GM21360 (cell line): ENCODE data around the gene RMC1.
"Not testable (repeated sequence)": the region's sequence is repeated elsewhere in the genome, so short reads cannot be mapped to it uniquely, and the experiment has no call there.

Experiments used
- ATAC-seq: cut with Tn5 transposase; IDR thresholded peaks from one replicate; pipeline ENCODE4 v1.9.1; 2021; ENCODE audit warnings: mild to moderate bottlenecking, moderate library complexity; ENCODE audit not compliant: unreplicated experiment

The RMC1 gene

GRCh38 chr18:23556145-23556780, 53.0 kb downstream of the RMC1 start:
- ATAC-seq: no peak

GRCh38 chr18:23557511-23557910, 54.2 kb downstream of the RMC1 start:
- not testable (repeated sequence) for ATAC-seq

GRCh38 chr18:23560186-23560585, 56.9 kb downstream of the RMC1 start:
- no peak for ATAC-seq

GRCh38 chr18:23563377-23564043, 60.2 kb downstream of the RMC1 start:
- no peak for ATAC-seq

GRCh38 chr18:23565916-23566547, 62.7 kb downstream of the RMC1 start:
- ATAC-seq: no peak

- no peak for ATAC-seq
These were observed 64.4 kb downstream of the RMC1 start for GRCh38 chr18:23567671-23568070.

GRCh38 chr18:23568281-23569138, 65.2 kb downstream of the RMC1 start:
- ATAC-seq: no peak

- ATAC-seq: no peak
These were observed 66.2 kb downstream of the RMC1 start for GRCh38 chr18:23569299-23570063.

GRCh38 chr18:23570912-23571504, 67.7 kb downstream of the RMC1 start:
- ATAC-seq: no peak

- no peak for ATAC-seq
These were observed 68.7 kb downstream of the RMC1 start for GRCh38 chr18:23572012-23572411.

GRCh38 chr18:23572570-23572969, 69.3 kb downstream of the RMC1 start:
- ATAC-seq: no peak

GRCh38 chr18:23573020-23573419, 69.7 kb downstream of the RMC1 start:
- ATAC-seq: no peak

GRCh38 chr18:23573626-23574431, 70.5 kb downstream of the RMC1 start:
- no peak for ATAC-seq

- no peak for ATAC-seq
These were observed 71.4 kb downstream of the RMC1 start for GRCh38 chr18:23574611-23575308.

GRCh38 chr18:23575309-23575651, 72.0 kb downstream of the RMC1 start:
- ATAC-seq: no peak

GRCh38 chr18:23577521-23577920, 74.2 kb downstream of the RMC1 start:
- not testable (repeated sequence) for ATAC-seq

- ATAC-seq: no peak
These were observed 74.9 kb downstream of the RMC1 start for GRCh38 chr18:23578067-23578701.

GRCh38 chr18:23578891-23579653, 75.8 kb downstream of the RMC1 start:
- no peak for ATAC-seq
